Measurements from ENCODE around the gene TUBB6.

TUBB6 gene

GRCh38 chr18:12314591-12315305 is 6.7 kb downstream of the TUBB6 start:
- H3K4me1 Mint-ChIP-seq: peaks cover 32 to 53% of the 10 kb centered on the region in 2 donors

GRCh38 chr18:12315490-12315889 is 7.4 kb downstream of the TUBB6 start:
- Mint-ChIP-seq H3K27me3 (no peaks in the 10 kb centered on the region), H3K4me3 (peak overlapping the region in 1 of 2 donors; percentile 14), H3K36me3 (peaks cover 20 to 34% of the 10 kb centered on the region in 2 donors), H3K4me1 (peaks cover 30 to 50% of the 10 kb centered on the region in 2 donors), H3K27ac (no peak overlapping the region), H3K9me3 (no peaks in the 10 kb centered on the region)
- DNase-seq (no peak), ATAC-seq (replicated peaks) (peak; percentile 68 to 73)

More at GRCh38 chr18:12314591-12315305, 6.7 kb downstream of the TUBB6 start:
- Mint-ChIP-seq H3K27me3 (no peaks in the 10 kb centered on the region), H3K9me3 (no peaks in the 10 kb centered on the region), H3K36me3 (peaks cover 25 to 37% of the 10 kb centered on the region in 2 donors), H3K4me3 (no peak overlapping the region), H3K27ac (no peak overlapping the region)
- DNase-seq (no peak), ATAC-seq (replicated peaks) (peak; percentile 30 to 40)

GRCh38 chr18:12315911-12316310 is 7.9 kb downstream of the TUBB6 start:
- DNase-seq: no peak
- Mint-ChIP-seq H3K9me3 (no peaks in the 10 kb centered on the region), H3K4me1 (peaks cover 30 to 55% of the 10 kb centered on the region in 2 donors), H3K4me3 (peak overlapping the region; percentile 15 to 23), H3K27me3 (no peaks in the 10 kb centered on the region), H3K27ac (peak overlapping the region; percentile 69), H3K36me3 (peaks cover 17 to 31% of the 10 kb centered on the region in 2 donors)
- peak; percentile 20 to 21 for ATAC-seq (replicated peaks)

GRCh38 chr18:12317664-12318333 is 9.8 kb downstream of the TUBB6 start:
- peak overlapping the region; percentile 81 for H3K27ac Mint-ChIP-seq
- no peak overlapping the region for H3K4me3 Mint-ChIP-seq
- peak; percentile 44 to 61 for ATAC-seq (replicated peaks)
- H3K27me3 Mint-ChIP-seq: no peaks in the 10 kb centered on the region
- H3K4me1 Mint-ChIP-seq: peaks cover 36 to 67% of the 10 kb centered on the region in 2 donors
- H3K9me3 Mint-ChIP-seq: no peaks in the 10 kb centered on the region
- DNase-seq: no peak
- H3K36me3 Mint-ChIP-seq: peaks cover 10 to 29% of the 10 kb centered on the region in 2 donors

- H3K4me3 Mint-ChIP-seq: no peak overlapping the region
- H3K4me1 Mint-ChIP-seq: peaks cover 36 to 64% of the 10 kb centered on the region in 2 donors
- H3K27ac Mint-ChIP-seq: peak overlapping the region; percentile 80
- no peaks in the 10 kb centered on the region for H3K9me3 Mint-ChIP-seq
- no peaks in the 10 kb centered on the region for H3K27me3 Mint-ChIP-seq
- peak; percentile 10 to 11 for ATAC-seq (replicated peaks)
- H3K36me3 Mint-ChIP-seq: peaks cover 12 to 26% of the 10 kb centered on the region in 2 donors
- DNase-seq: no peak
These were observed 10.3 kb downstream of the TUBB6 start for GRCh38 chr18:12318334-12318697.

- H3K4me1 Mint-ChIP-seq: peaks cover 33 to 58% of the 10 kb centered on the region in 2 donors
- no peaks in the 10 kb centered on the region for H3K9me3 Mint-ChIP-seq
- DNase-seq (no peak), ATAC-seq (replicated peaks) (no peak)
- no peaks in the 10 kb centered on the region for H3K27me3 Mint-ChIP-seq
- no peak overlapping the region for H3K27ac Mint-ChIP-seq
- peaks cover 12 to 26% of the 10 kb centered on the region in 2 donors for H3K36me3 Mint-ChIP-seq
- H3K4me3 Mint-ChIP-seq: no peak overlapping the region
These were observed 10.8 kb downstream of the TUBB6 start for GRCh38 chr18:12318857-12319256.

- Mint-ChIP-seq H3K27ac (no peak overlapping the region), H3K36me3 (peaks cover 23 to 38% of the 10 kb centered on the region in 2 donors), H3K4me1 (peaks cover 21 to 40% of the 10 kb centered on the region in 2 donors), H3K27me3 (no peaks in the 10 kb centered on the region), H3K9me3 (no peaks in the 10 kb centered on the region), H3K4me3 (no peak overlapping the region)
- DNase-seq (no peak), ATAC-seq (replicated peaks) (peak; percentile 86 to 87)
These were observed 13.3 kb downstream of the TUBB6 start for GRCh38 chr18:12321333-12321732.

- no peak for ATAC-seq (replicated peaks)
- Mint-ChIP-seq H3K4me3 (no peak overlapping the region), H3K4me1 (peaks cover 12 to 30% of the 10 kb centered on the region in 2 donors), H3K27me3 (no peaks in the 10 kb centered on the region), H3K36me3 (peaks cover 50 to 56% of the 10 kb centered on the region in 2 donors), H3K9me3 (no peaks in the 10 kb centered on the region), H3K27ac (peak overlapping the region; percentile 59)
- no peak for DNase-seq
These were observed 17.1 kb downstream of the TUBB6 start for GRCh38 chr18:12324991-12325725.

GRCh38 chr18:12325726-12326245 is 17.7 kb downstream of the TUBB6 start:
- peaks cover 12 to 26% of the 10 kb centered on the region in 2 donors for H3K4me1 Mint-ChIP-seq
- H3K4me3 Mint-ChIP-seq: no peak overlapping the region
- ATAC-seq (replicated peaks) (no peak), DNase-seq (no peak)
- H3K9me3 Mint-ChIP-seq: no peaks in the 10 kb centered on the region
- peaks cover 50 to 56% of the 10 kb centered on the region in 2 donors for H3K36me3 Mint-ChIP-seq
- no peaks in the 10 kb centered on the region for H3K27me3 Mint-ChIP-seq
- no peak overlapping the region for H3K27ac Mint-ChIP-seq

GRCh38 chr18:12326711-12327460 is 18.8 kb downstream of the TUBB6 start:
- peaks cover 55 to 56% of the 10 kb centered on the region in 2 donors for H3K36me3 Mint-ChIP-seq
- H3K9me3 Mint-ChIP-seq: no peaks in the 10 kb centered on the region
- H3K4me3 Mint-ChIP-seq: no peak overlapping the region
- H3K27me3 Mint-ChIP-seq: no peaks in the 10 kb centered on the region
- ATAC-seq (replicated peaks) (no peak), DNase-seq (no peak)
- H3K27ac Mint-ChIP-seq: no peak overlapping the region
- H3K4me1 Mint-ChIP-seq: peaks cover 4 to 15% of the 10 kb centered on the region in 2 donors

- H3K27me3 Mint-ChIP-seq: no peaks in the 10 kb centered on the region
- H3K9me3 Mint-ChIP-seq: no peaks in the 10 kb centered on the region
- no peak overlapping the region for H3K4me3 Mint-ChIP-seq
- peaks cover 4 to 13% of the 10 kb centered on the region in 2 donors for H3K4me1 Mint-ChIP-seq
- H3K27ac Mint-ChIP-seq: no peak overlapping the region
- ATAC-seq (replicated peaks) (peak; percentile 90 to 92), DNase-seq (peak; percentile 39)
- peaks cover 53 to 55% of the 10 kb centered on the region in 2 donors for H3K36me3 Mint-ChIP-seq
These were observed 19.6 kb downstream of the TUBB6 start for GRCh38 chr18:12327510-12328178.

- no peak overlapping the region for H3K4me3 Mint-ChIP-seq
- H3K4me1 Mint-ChIP-seq: peaks cover 4 to 13% of the 10 kb centered on the region in 2 donors
- H3K9me3 Mint-ChIP-seq: no peaks in the 10 kb centered on the region
- no peak overlapping the region for H3K27ac Mint-ChIP-seq
- no peak for DNase-seq
- peak in 1 of 2 donors; percentile 23 for ATAC-seq (replicated peaks)
- H3K36me3 Mint-ChIP-seq: peaks cover 53 to 57% of the 10 kb centered on the region in 2 donors
- no peaks in the 10 kb centered on the region for H3K27me3 Mint-ChIP-seq
These were observed 20.3 kb downstream of the TUBB6 start for GRCh38 chr18:12328179-12328823.

Measured in stimulated activated naive B cell treated with anti-CD40 and anti-IgM and Interleukin-4, amounts not matched to agents 10 μg/mL and 1 μg/mL and 100 μg/mL, for 72 hours (primary cell).